KBM-7 (cell line): Measurements from ENCODE around the gene H1-8.
A peak's percentile ranks its signal among the peaks of the same experiment; 100 is the strongest.
"Not testable (repeated sequence)": the region's sequence is repeated elsewhere in the genome, so short reads cannot be mapped to it uniquely, and the experiment has no call there.

Source experiments
- DNase-seq: peaks from one replicate; pipeline ENCODE4 v3.0.0-alpha.2; 2015
- in situ Hi-C: fragments of 300-500 bp; cut with MboI; formaldehyde crosslinking; loops from 2 replicates; pipeline ENCODE4 v1.14.3; 2020; ENCODE audit warnings: low sequenced_read_pairs, low pct_unique_long_range_greater_than_20kb, mixed read lengths

Gene H1-8

GRCh38 chr3:129530251-129530791 lies 12.7 kb upstream of the H1-8 start:
- no peak for DNase-seq
- in situ Hi-C loops, result no loop called here

GRCh38 chr3:129530821-129531220 lies 12.2 kb upstream of the H1-8 start:
- in situ Hi-C loops, result no loop called here
- no peak for DNase-seq

- in situ Hi-C loops, result no loop called here
- no peak for DNase-seq
Measured at GRCh38 chr3:129531699-129532098, 11.3 kb upstream of the H1-8 start.

GRCh38 chr3:129532261-129532660 lies 10.7 kb upstream of the H1-8 start:
- in situ Hi-C loops, result no loop called here
- no peak for DNase-seq

- no peak for DNase-seq
- in situ Hi-C loops, result no loop called here
Measured at GRCh38 chr3:129533406-129533805, 9.6 kb upstream of the H1-8 start.

- no peak for DNase-seq
- in situ Hi-C loops, result no loop called here
Measured at GRCh38 chr3:129534428-129535027, 8.4 kb upstream of the H1-8 start.

- no peak for DNase-seq
- in situ Hi-C loops, result no loop called here
Measured at GRCh38 chr3:129535075-129535474, 7.9 kb upstream of the H1-8 start.

GRCh38 chr3:129536374-129536667 lies 6.7 kb upstream of the H1-8 start:
- DNase-seq, result no peak
- in situ Hi-C loops, result no loop called here

- DNase-seq, result no peak
- in situ Hi-C loops, result no loop called here
Measured at GRCh38 chr3:129536804-129537203, 6.2 kb upstream of the H1-8 start.

GRCh38 chr3:129539206-129539605 lies 3.8 kb upstream of the H1-8 start:
- in situ Hi-C loops, result no loop called here
- DNase-seq, result no peak

- in situ Hi-C loops, result no loop called here
Measured at GRCh38 chr3:129540776-129541516, 2.0 kb upstream of the H1-8 start.

GRCh38 chr3:129542747-129543146 lies 228 bp upstream of the H1-8 start:
- no peak for DNase-seq
- in situ Hi-C loops, result no loop called here

More at GRCh38 chr3:129540776-129541516, 2.0 kb upstream of the H1-8 start:
- DNase-seq, result no peak

- in situ Hi-C loops, result no loop called here
- no peak for DNase-seq
Measured at GRCh38 chr3:129543999-129544398, 1.0 kb downstream of the H1-8 start.

GRCh38 chr3:129545951-129546350 lies 3.0 kb downstream of the H1-8 start:
- DNase-seq, in situ Hi-C loops: not testable (repeated sequence)

GRCh38 chr3:129547241-129547640 lies 4.3 kb downstream of the H1-8 start:
- DNase-seq, result no peak
- in situ Hi-C loops, result no loop called here

GRCh38 chr3:129548104-129548965 lies 5.4 kb downstream of the H1-8 start:
- in situ Hi-C loops, result no loop called here
- no peak for DNase-seq

- in situ Hi-C loops, result no loop called here
- DNase-seq, result peak; percentile 26
Measured at GRCh38 chr3:129549006-129549800, 6.2 kb downstream of the H1-8 start.

GRCh38 chr3:129549805-129550204 lies 6.8 kb downstream of the H1-8 start:
- in situ Hi-C loops, result no loop called here
- DNase-seq, result peak; percentile 20
